Ascending aorta (tissue), 2 donors: ENCODE results near the gene VPREB3. TPM values are rescaled to one million over a fixed set of nuclear protein-coding genes. Genes with fewer than 3 reads are reported as not detected.
A peak's percentile ranks its signal among the peaks of the same experiment; 100 is the strongest.

Experiments
- DNase-seq, 2 donors: peaks; one replicate each; pipeline ENCODE4 v3.0.0-alpha.2; 2019; ENCODE audit warnings: low spot score in 2 of 2
- H3K27ac ChIP-seq, 2 donors: fragments of 200-600 bp; sonication (generic); one replicate each; pipeline ENCODE4 v1.5.1; 2016 to 2017; ENCODE audit warnings: mild to moderate bottlenecking in 1 of 2
- H3K27me3 ChIP-seq: fragments of 200-600 bp; sonication (generic); one replicate; pipeline ENCODE4 v1.5.1; 2017
- H3K36me3 ChIP-seq, 2 donors: fragments of 200-600 bp; sonication (generic); one replicate each; pipeline ENCODE4 v1.5.1; 2016
- H3K4me1 ChIP-seq, 2 donors: fragments of 200-600 bp; sonication (generic); one replicate each; pipeline ENCODE4 v1.5.1; 2016 to 2017; ENCODE audit warnings: mild to moderate bottlenecking in 1 of 2
- H3K4me3 ChIP-seq, 2 donors: fragments of 200-600 bp; sonication (generic); one replicate each; pipeline ENCODE4 v1.5.1; 2016 to 2017; ENCODE audit warnings: mild to moderate bottlenecking in 1 of 2
- H3K9me3 ChIP-seq, 2 donors: fragments of 200-600 bp; sonication (generic); one replicate each; pipeline ENCODE4 v1.5.1; 2016
- CTCF ChIP-seq, 3 experiments: fragments of 200-600 bp in 2 of 3; fragments of 450-650 bp in 1 of 3; sonication (generic) in 2 of 3; IDR thresholded peaks; one replicate each; pipeline ENCODE4 v1.5.1; 2016 to 2019; ENCODE audit warnings: antibody characterized with exemption in 3 of 3, mild to moderate bottlenecking in 1 of 3, moderate library complexity in 1 of 3
- intact Hi-C: fragments of 100-400 bp; cut with DNase I; formaldehyde crosslinking; loops from one replicate; pipeline ENCODE4 v1.15.1; 2023
- total RNA-seq: library from RNA; depleted of rRNA; stranded (reverse); fragments of >200 nt; gene quantifications from one replicate; pipeline ENCODE4 v1.1.0, GENCODE V29; 2016

VPREB3 gene
- total RNA-seq, 1 donor from 2014 or later, result not detected

DNA sequence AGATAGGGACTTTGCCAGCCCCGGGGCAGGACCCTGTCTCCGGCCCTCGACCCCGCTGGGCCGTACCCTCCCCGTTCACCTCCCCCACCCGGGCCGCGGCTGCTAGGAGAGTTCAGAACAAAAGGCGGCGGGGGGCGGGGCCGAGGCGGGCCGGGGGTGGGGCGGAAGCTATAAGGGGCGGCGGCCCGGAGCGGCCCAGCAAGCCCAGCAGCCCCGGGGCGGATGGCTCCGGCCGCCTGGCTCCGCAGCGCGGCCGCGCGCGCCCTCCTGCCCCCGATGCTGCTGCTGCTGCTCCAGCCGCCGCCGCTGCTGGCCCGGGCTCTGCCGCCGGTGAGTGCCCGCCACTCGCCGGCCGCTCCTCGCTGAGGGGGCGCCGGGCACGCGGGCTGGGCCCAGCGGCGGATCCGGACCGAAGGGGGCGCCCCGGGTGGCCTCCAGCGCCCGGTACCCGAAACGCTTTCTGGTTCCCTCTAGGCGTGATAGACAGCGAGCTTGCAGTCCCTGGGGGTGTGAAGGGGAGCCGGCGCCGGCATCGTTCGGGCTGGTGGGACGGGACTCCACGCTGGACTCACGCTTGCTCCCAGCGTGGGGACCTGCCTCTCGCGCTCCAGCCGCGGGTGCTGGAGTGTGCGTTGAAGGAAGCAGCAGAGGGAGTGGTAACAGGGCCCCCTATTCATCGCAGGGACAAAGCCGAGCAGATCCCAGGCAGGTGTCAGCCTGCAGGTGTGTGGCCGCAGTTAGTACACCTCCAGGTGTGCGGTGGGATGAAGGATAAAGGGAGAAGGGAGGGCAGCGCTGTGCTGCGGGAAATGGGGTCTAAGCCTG lies 18.6 kb upstream of the VPREB3 start, which contains the start of gene MMP11:
TSS of gene MMP11 (plus strand) at position 201 of the 825 bp plus-strand sequence. CDS start at position 223, 22 bp downstream.
- TF ChIP-seq CTCF (IDR thresholded peaks at IDR 0.05), result no peak
- no peaks in the 10 kb centered on the region for H3K36me3 ChIP-seq
- H3K4me3 ChIP-seq, result peak within 1 kb of the TSS; percentile 59 to 69
- intact Hi-C loops, result loop anchor here (2.0 kb wide), 1 partner anchor 16 kb away; no protein-coding TSS in a partner anchor
- no peak within 1 kb of the TSS for H3K27ac ChIP-seq
- H3K27me3 ChIP-seq, result no peaks in the 10 kb centered on the region
- H3K9me3 ChIP-seq, result no peaks in the 10 kb centered on the region
- H3K4me1 ChIP-seq, result peaks cover 0 to 15% of the 10 kb centered on the region in 2 donors
- no peak for DNase-seq

DNA sequence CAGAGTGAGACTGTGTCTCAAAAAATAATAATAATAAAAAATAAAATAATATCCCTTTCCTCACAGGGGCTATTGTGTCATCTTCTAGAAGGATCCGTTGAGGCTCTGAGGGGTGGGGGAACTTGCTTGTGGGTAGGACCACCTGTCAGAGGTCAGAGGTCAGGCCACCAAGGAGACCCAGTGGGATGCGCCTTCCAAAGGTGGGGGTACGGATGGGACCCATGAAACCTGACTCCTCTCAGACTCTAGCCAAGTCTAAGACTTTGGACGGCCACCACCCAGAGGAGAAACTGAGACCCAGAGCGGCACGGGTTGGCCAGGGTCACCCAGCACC lies 18.1 kb upstream of the VPREB3 start:
- no peak for TF ChIP-seq CTCF (IDR thresholded peaks at IDR 0.05)
- Histone ChIP-seq H3K4me1 (peaks cover 0 to 17% of the 10 kb centered on the region in 2 donors), H3K4me3 (peak overlapping the region; percentile 59 to 69), H3K27ac (no peak overlapping the region), H3K9me3 (no peaks in the 10 kb centered on the region), H3K27me3 (no peaks in the 10 kb centered on the region), H3K36me3 (no peaks in the 10 kb centered on the region)
- no peak for DNase-seq
- intact Hi-C loops, result loop anchor here (2.0 kb wide), 1 partner anchor 17 kb away; no protein-coding TSS in a partner anchor

GRCh38 chr22:23769321-23769965 lies 15.2 kb upstream of the VPREB3 start:
- Histone ChIP-seq H3K4me3 (no peak overlapping the region), H3K27me3 (no peaks in the 10 kb centered on the region), H3K36me3 (no peaks in the 10 kb centered on the region), H3K27ac (no peak overlapping the region), H3K4me1 (peaks cover 0 to 20% of the 10 kb centered on the region in 2 donors), H3K9me3 (no peaks in the 10 kb centered on the region)
- DNase-seq, result no peak
- no peak for TF ChIP-seq CTCF (IDR thresholded peaks at IDR 0.05)
- intact Hi-C loops, result loop anchor here (2.0 kb wide), 1 partner anchor 69 kb away; the partner anchor contains the start of gene DERL3

GRCh38 chr22:23767673-23768548 lies 13.7 kb upstream of the VPREB3 start, which contains the start of gene CHCHD10:
Gene CHCHD10 (minus strand): TSS chr22:23767972. CDS start chr22:23767874, 98 bp downstream.
- DNase-seq, result peak; percentile 35 to 89
- Histone ChIP-seq H3K27ac (peak within 1 kb of the TSS; percentile 71 to 74), H3K4me3 (peak within 1 kb of the TSS; percentile 70 to 75), H3K4me1 (peaks cover 7 to 26% of the 10 kb centered on the region in 2 donors), H3K27me3 (no peaks in the 10 kb centered on the region), H3K36me3 (no peaks in the 10 kb centered on the region), H3K9me3 (no peaks in the 10 kb centered on the region)
- intact Hi-C loops, result loop anchor here (1.0 to 2.0 kb wide), 2 partner anchors 17 to 71 kb away; partner anchors contain the start of genes DERL3 and ZNF70
- peak; percentile 77 to 84 (median 82) for TF ChIP-seq CTCF (IDR thresholded peaks at IDR 0.05)

- Histone ChIP-seq H3K4me3 (peak overlapping the region; percentile 70 to 75), H3K9me3 (no peaks in the 10 kb centered on the region), H3K36me3 (no peaks in the 10 kb centered on the region), H3K27me3 (no peaks in the 10 kb centered on the region), H3K4me1 (peaks cover 9 to 23% of the 10 kb centered on the region in 2 donors), H3K27ac (peak overlapping the region; percentile 71 to 74)
- DNase-seq, result no peak
- intact Hi-C loops, result loop anchor here (1.0 kb wide), 1 partner anchor 16 kb away; the partner anchor contains the start of gene ZNF70
- no peak for TF ChIP-seq CTCF (IDR thresholded peaks at IDR 0.05)
Measured at GRCh38 chr22:23767303-23767672, 13.1 kb upstream of the VPREB3 start.
